Thyroid gland (tissue), 4 donors: ENCODE measurements around the gene ELMO1. TPM values are rescaled to one million over a fixed set of nuclear protein-coding genes. Genes with fewer than 3 reads are reported as not detected.
A peak's percentile ranks its signal among the peaks of the same experiment; 100 is the strongest.

Experiments
- DNase-seq, 2 donors: peaks; one replicate each; pipeline ENCODE4 v3.0.0-alpha.2; 2019
- H3K27ac ChIP-seq, 3 donors: fragments of 200-600 bp; sonication (generic); 1 replicate in 2 of 3; 2 replicates in 1 of 3; pipeline ENCODE4 v1.5.1; 2016 to 2019; ENCODE audit warnings: mild to moderate bottlenecking in 1 of 3, moderate library complexity in 1 of 3
- H3K27me3 ChIP-seq: fragments of 200-600 bp; sonication (generic); one replicate; pipeline ENCODE4 v1.5.1; 2019
- H3K36me3 ChIP-seq, 2 donors: fragments of 200-600 bp; sonication (generic); one replicate each; pipeline ENCODE4 v1.5.1; 2016 to 2019
- H3K4me1 ChIP-seq, 2 donors: fragments of 200-600 bp; sonication (generic); one replicate each; pipeline ENCODE4 v1.5.1; 2017 to 2019
- H3K4me3 ChIP-seq, 3 donors: fragments of 200-600 bp; sonication (generic); replicated peaks in 1 of 3; 1 replicate in 2 of 3; 2 replicates in 1 of 3; pipeline ENCODE4 v1.5.1; 2016; ENCODE audit warnings: mild to moderate bottlenecking in 1 of 3
- H3K9me3 ChIP-seq: fragments of 200-600 bp; sonication (generic); one replicate; pipeline ENCODE4 v1.5.1; 2017
- POLR2A ChIP-seq, 2 donors: fragments of 450-650 bp; IDR thresholded peaks; one replicate each; pipeline ENCODE4 v1.6.1; 2017; ENCODE audit warnings: antibody characterized with exemption in 2 of 2, mild to moderate bottlenecking in 2 of 2, moderate library complexity in 1 of 2
- WGBS, 2 donors: methylation state at CpG; one replicate each; pipeline ENCODE4 v1.1.5; 2017; 5-methylcytosine and 5-hydroxymethylcytosine counted together
- intact Hi-C: fragments of 100-400 bp; cut with DNase I; formaldehyde crosslinking; loops from one replicate; pipeline ENCODE4 v1.15.1; 2023
- total RNA-seq, 4 donors: library from RNA; depleted of rRNA; stranded (reverse); fragments of >200 nt; gene quantifications; one replicate each; pipeline ENCODE4 v1.2.3, GENCODE V29; 2016
- TF ChIP-seq, protein P1 (sequence below), 6 experiments: fragments of 200-600 bp in 3 of 6; fragments of 450-650 bp in 3 of 6; sonication (generic) in 3 of 6; IDR thresholded peaks; one replicate each; pipeline ENCODE4 v1.5.1; 2016 to 2019; ENCODE audit warnings: antibody characterized with exemption in 6 of 6, mild to moderate bottlenecking in 2 of 6, inconsistent platforms in 1 of 6, moderate library complexity in 1 of 6

ELMO1 gene
- total RNA-seq, 4 donors from 2014 or later, result 168 to 423 (median 312) TPM

GRCh38 chr7:37084303-37084702, 364.4 kb downstream of the ELMO1 start:
- Histone ChIP-seq H3K9me3 (no peaks in the 10 kb centered on the region), H3K4me3 (no peak overlapping the region), H3K36me3 (no peaks in the 10 kb centered on the region), H3K4me1 (peaks cover 3 to 14% of the 10 kb centered on the region in 2 donors), H3K27ac (peak overlapping the region in 1 of 3 donors; percentile 61), H3K27me3 (no peaks in the 10 kb centered on the region)
- no peak for DNase-seq
- TF ChIP-seq, protein P1, sequence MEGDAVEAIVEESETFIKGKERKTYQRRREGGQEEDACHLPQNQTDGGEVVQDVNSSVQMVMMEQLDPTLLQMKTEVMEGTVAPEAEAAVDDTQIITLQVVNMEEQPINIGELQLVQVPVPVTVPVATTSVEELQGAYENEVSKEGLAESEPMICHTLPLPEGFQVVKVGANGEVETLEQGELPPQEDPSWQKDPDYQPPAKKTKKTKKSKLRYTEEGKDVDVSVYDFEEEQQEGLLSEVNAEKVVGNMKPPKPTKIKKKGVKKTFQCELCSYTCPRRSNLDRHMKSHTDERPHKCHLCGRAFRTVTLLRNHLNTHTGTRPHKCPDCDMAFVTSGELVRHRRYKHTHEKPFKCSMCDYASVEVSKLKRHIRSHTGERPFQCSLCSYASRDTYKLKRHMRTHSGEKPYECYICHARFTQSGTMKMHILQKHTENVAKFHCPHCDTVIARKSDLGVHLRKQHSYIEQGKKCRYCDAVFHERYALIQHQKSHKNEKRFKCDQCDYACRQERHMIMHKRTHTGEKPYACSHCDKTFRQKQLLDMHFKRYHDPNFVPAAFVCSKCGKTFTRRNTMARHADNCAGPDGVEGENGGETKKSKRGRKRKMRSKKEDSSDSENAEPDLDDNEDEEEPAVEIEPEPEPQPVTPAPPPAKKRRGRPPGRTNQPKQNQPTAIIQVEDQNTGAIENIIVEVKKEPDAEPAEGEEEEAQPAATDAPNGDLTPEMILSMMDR (IDR thresholded peaks at IDR 0.05), result no peak
- TF ChIP-seq POLR2A (IDR thresholded peaks at IDR 0.05), result no peak
- intact Hi-C loops, result no loop called here
- WGBS, 2 donors, result 84 to 89% methylated on average over 2 of the region's 2 CpGs

- Histone ChIP-seq H3K36me3 (no peaks in the 10 kb centered on the region), H3K4me1 (peaks cover 3 to 14% of the 10 kb centered on the region in 2 donors), H3K27me3 (no peaks in the 10 kb centered on the region), H3K4me3 (no peak overlapping the region), H3K27ac (peak overlapping the region; percentile 11 to 62 (median 61)), H3K9me3 (no peaks in the 10 kb centered on the region)
- no peak for TF ChIP-seq POLR2A (IDR thresholded peaks at IDR 0.05)
- TF ChIP-seq, protein P1 (IDR thresholded peaks at IDR 0.05), result no peak
- no peak for DNase-seq
- intact Hi-C loops, result no loop called here
- WGBS, 2 donors, result 77 to 88% methylated on average over 5 of the region's 5 CpGs
Measured at GRCh38 chr7:37083311-37084096, 365.2 kb downstream of the ELMO1 start.

GRCh38 chr7:37081436-37081835, 367.2 kb downstream of the ELMO1 start:
- Histone ChIP-seq H3K4me3 (no peak overlapping the region), H3K36me3 (peaks cover 0 to 6% of the 10 kb centered on the region in 2 donors), H3K27ac (no peak overlapping the region), H3K4me1 (peaks cover 3 to 14% of the 10 kb centered on the region in 2 donors), H3K27me3 (no peaks in the 10 kb centered on the region), H3K9me3 (no peaks in the 10 kb centered on the region)
- intact Hi-C loops, result no loop called here
- TF ChIP-seq POLR2A (IDR thresholded peaks at IDR 0.05), result no peak
- TF ChIP-seq, protein P1 (IDR thresholded peaks at IDR 0.05), result no peak
- 27 to 32% methylated on average over 4 of the region's 4 CpGs for WGBS, 2 donors
- peak; percentile 54 to 73 for DNase-seq

GRCh38 chr7:37079420-37079819, 369.2 kb downstream of the ELMO1 start:
- no peak overlapping the region for H3K4me3 ChIP-seq
- H3K9me3 ChIP-seq, result no peaks in the 10 kb centered on the region
- 97% methylated on average over 1 of the region's 1 CpG for WGBS, 2 donors
- DNase-seq, result no peak
- intact Hi-C loops, result no loop called here
- peaks cover 3 to 14% of the 10 kb centered on the region in 2 donors for H3K4me1 ChIP-seq
- TF ChIP-seq, protein P1 (IDR thresholded peaks at IDR 0.05), result no peak
- no peak for TF ChIP-seq POLR2A (IDR thresholded peaks at IDR 0.05)
- H3K27ac ChIP-seq, result no peak overlapping the region
- no peaks in the 10 kb centered on the region for H3K27me3 ChIP-seq
- H3K36me3 ChIP-seq, result peaks cover 0 to 6% of the 10 kb centered on the region in 2 donors

DNA sequence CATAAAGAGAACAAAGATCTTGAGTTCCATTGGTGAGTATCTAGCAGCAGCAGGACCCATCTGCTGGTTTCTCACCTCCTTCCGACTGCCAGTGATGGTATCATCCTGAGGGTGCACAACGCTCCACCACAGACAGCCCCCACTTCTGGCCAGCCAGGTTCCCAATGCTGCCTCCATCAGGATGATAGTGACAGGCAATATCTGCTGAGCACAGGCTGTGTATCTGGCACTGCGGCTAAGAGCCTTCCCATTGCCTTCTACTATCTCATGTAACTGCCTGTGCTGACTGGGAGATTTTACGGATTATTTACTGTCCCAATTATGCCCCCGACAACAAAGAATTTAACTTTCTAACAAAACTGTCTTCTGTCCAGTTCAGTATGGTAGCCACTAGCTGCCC, 372.0 kb downstream of the ELMO1 start:
- intact Hi-C loops, result no loop called here
- H3K27ac ChIP-seq, result no peak overlapping the region
- no peak for TF ChIP-seq POLR2A (IDR thresholded peaks at IDR 0.05)
- WGBS, 2 donors, result 96 to 98% methylated on average over 5 of the region's 5 CpGs
- H3K4me1 ChIP-seq, result peaks cover 0 to 3% of the 10 kb centered on the region in 2 donors
- H3K36me3 ChIP-seq, result peaks cover 0 to 6% of the 10 kb centered on the region in 2 donors
- DNase-seq, result no peak
- H3K9me3 ChIP-seq, result no peaks in the 10 kb centered on the region
- no peak overlapping the region for H3K4me3 ChIP-seq
- H3K27me3 ChIP-seq, result no peaks in the 10 kb centered on the region
